ENCODE data around the gene CCBE1. TPM values are rescaled to one million over a fixed set of nuclear protein-coding genes. Genes with fewer than 3 reads are reported as not detected.

CCBE1 gene
- total and polyA plus RNA-seq, 2 donors: 0.33 to 0.62 TPM

GRCh38 chr18:59604877-59605276 is 92.3 kb downstream of the CCBE1 start:
- H3K4me1 ChIP-seq (ENCODE audit: control insufficient read depth in 2 of 2, insufficient read depth in 2 of 2, low read length in 2 of 2): no peaks in the 10 kb centered on the region
- WGBS: 91% methylated on average over 3 of the region's 3 CpGs
- no peak for DNase-seq (ENCODE audit: low read depth in 6 of 9, low spot score in 9 of 9)
- H3K9me3 ChIP-seq (ENCODE audit: control insufficient read depth in 2 of 2, insufficient read depth in 1 of 2, low read length in 1 of 2): no peaks in the 10 kb centered on the region
- H3K27me3 ChIP-seq (ENCODE audit: control insufficient read depth in 2 of 2, insufficient read depth in 1 of 2, low read length in 1 of 2): no peaks in the 10 kb centered on the region
- no peak overlapping the region for H3K27ac ChIP-seq (ENCODE audit: low read depth in 1 of 2, low read length in 1 of 2)
- no peaks in the 10 kb centered on the region for H3K36me3 ChIP-seq (ENCODE audit: control insufficient read depth in 2 of 2, insufficient read depth in 2 of 2, low read length in 1 of 2)
- H3K4me3 ChIP-seq (ENCODE audit: low read length in 2 of 2): no peak overlapping the region

GRCh38 chr18:59597049-59597448 is 100.2 kb downstream of the CCBE1 start:
- no peak for DNase-seq (ENCODE audit: low read depth in 6 of 9, low spot score in 9 of 9)
- Histone ChIP-seq H3K36me3 (ENCODE audit: control insufficient read depth in 2 of 2, insufficient read depth in 2 of 2, low read length in 1 of 2) (no peaks in the 10 kb centered on the region), H3K4me1 (ENCODE audit: control insufficient read depth in 2 of 2, insufficient read depth in 2 of 2, low read length in 2 of 2) (no peaks in the 10 kb centered on the region), H3K27ac (ENCODE audit: low read depth in 1 of 2, low read length in 1 of 2) (no peak overlapping the region), H3K9me3 (ENCODE audit: control insufficient read depth in 2 of 2, insufficient read depth in 1 of 2, low read length in 1 of 2) (no peaks in the 10 kb centered on the region), H3K27me3 (ENCODE audit: control insufficient read depth in 2 of 2, insufficient read depth in 1 of 2, low read length in 1 of 2) (no peaks in the 10 kb centered on the region), H3K4me3 (ENCODE audit: low read length in 2 of 2) (no peak overlapping the region)
- 94% methylated on average over 3 of the region's 3 CpGs for WGBS

- Histone ChIP-seq H3K4me3 (ENCODE audit: low read length in 2 of 2) (no peak overlapping the region), H3K27me3 (ENCODE audit: control insufficient read depth in 2 of 2, insufficient read depth in 1 of 2, low read length in 1 of 2) (no peaks in the 10 kb centered on the region), H3K36me3 (ENCODE audit: control insufficient read depth in 2 of 2, insufficient read depth in 2 of 2, low read length in 1 of 2) (no peaks in the 10 kb centered on the region), H3K27ac (ENCODE audit: low read depth in 1 of 2, low read length in 1 of 2) (no peak overlapping the region), H3K9me3 (ENCODE audit: control insufficient read depth in 2 of 2, insufficient read depth in 1 of 2, low read length in 1 of 2) (no peaks in the 10 kb centered on the region), H3K4me1 (ENCODE audit: control insufficient read depth in 2 of 2, insufficient read depth in 2 of 2, low read length in 2 of 2) (no peaks in the 10 kb centered on the region)
- no peak for DNase-seq (ENCODE audit: low read depth in 6 of 9, low spot score in 9 of 9)
These were observed 103.9 kb downstream of the CCBE1 start for GRCh38 chr18:59593291-59593717.

DNA sequence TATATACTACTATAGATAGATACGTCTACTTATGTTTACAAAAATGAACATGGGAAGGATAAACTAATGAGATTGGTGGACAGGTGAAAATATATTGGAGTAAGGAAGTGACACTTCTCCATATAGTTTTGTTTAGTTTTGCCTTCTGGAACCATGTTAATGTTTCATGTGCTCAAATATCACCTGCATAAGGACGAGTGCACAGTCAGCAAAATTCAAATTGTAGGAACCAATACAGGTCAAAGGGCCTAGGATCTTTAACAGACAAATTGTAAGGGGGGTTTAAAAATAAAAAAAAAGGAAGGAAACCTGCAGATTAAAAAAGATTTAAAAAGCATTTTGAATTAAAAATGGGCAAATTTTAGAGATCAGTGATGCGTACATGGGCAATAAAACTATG is 104.6 kb downstream of the CCBE1 start:
- Histone ChIP-seq H3K36me3 (ENCODE audit: control insufficient read depth in 2 of 2, insufficient read depth in 2 of 2, low read length in 1 of 2) (no peaks in the 10 kb centered on the region), H3K27me3 (ENCODE audit: control insufficient read depth in 2 of 2, insufficient read depth in 1 of 2, low read length in 1 of 2) (no peaks in the 10 kb centered on the region), H3K27ac (ENCODE audit: low read depth in 1 of 2, low read length in 1 of 2) (no peak overlapping the region), H3K9me3 (ENCODE audit: control insufficient read depth in 2 of 2, insufficient read depth in 1 of 2, low read length in 1 of 2) (no peaks in the 10 kb centered on the region), H3K4me1 (ENCODE audit: control insufficient read depth in 2 of 2, insufficient read depth in 2 of 2, low read length in 2 of 2) (no peaks in the 10 kb centered on the region), H3K4me3 (ENCODE audit: low read length in 2 of 2) (no peak overlapping the region)
- 97% methylated on average over 3 of the region's 3 CpGs for WGBS
- no peak for DNase-seq (ENCODE audit: low read depth in 6 of 9, low spot score in 9 of 9)

GRCh38 chr18:59582395-59582794 is 114.8 kb downstream of the CCBE1 start:
- Histone ChIP-seq H3K27ac (ENCODE audit: low read depth in 1 of 2, low read length in 1 of 2) (no peak overlapping the region), H3K27me3 (ENCODE audit: control insufficient read depth in 2 of 2, insufficient read depth in 1 of 2, low read length in 1 of 2) (no peaks in the 10 kb centered on the region), H3K4me1 (ENCODE audit: control insufficient read depth in 2 of 2, insufficient read depth in 2 of 2, low read length in 2 of 2) (no peaks in the 10 kb centered on the region), H3K36me3 (ENCODE audit: control insufficient read depth in 2 of 2, insufficient read depth in 2 of 2, low read length in 1 of 2) (no peaks in the 10 kb centered on the region), H3K4me3 (ENCODE audit: low read length in 2 of 2) (no peak overlapping the region), H3K9me3 (ENCODE audit: control insufficient read depth in 2 of 2, insufficient read depth in 1 of 2, low read length in 1 of 2) (no peaks in the 10 kb centered on the region)
- WGBS: 96% methylated on average over 1 of the region's 1 CpG
- no peak for DNase-seq (ENCODE audit: low read depth in 6 of 9, low spot score in 9 of 9)

- Histone ChIP-seq H3K27me3 (ENCODE audit: control insufficient read depth in 2 of 2, insufficient read depth in 1 of 2, low read length in 1 of 2) (no peaks in the 10 kb centered on the region), H3K4me3 (ENCODE audit: low read length in 2 of 2) (no peak overlapping the region), H3K36me3 (ENCODE audit: control insufficient read depth in 2 of 2, insufficient read depth in 2 of 2, low read length in 1 of 2) (no peaks in the 10 kb centered on the region), H3K27ac (ENCODE audit: low read depth in 1 of 2, low read length in 1 of 2) (no peak overlapping the region), H3K4me1 (ENCODE audit: control insufficient read depth in 2 of 2, insufficient read depth in 2 of 2, low read length in 2 of 2) (no peaks in the 10 kb centered on the region), H3K9me3 (ENCODE audit: control insufficient read depth in 2 of 2, insufficient read depth in 1 of 2, low read length in 1 of 2) (no peaks in the 10 kb centered on the region)
- 95% methylated on average over 7 of the region's 7 CpGs for WGBS
- no peak for DNase-seq (ENCODE audit: low read depth in 6 of 9, low spot score in 9 of 9)
These were observed 117.7 kb downstream of the CCBE1 start for GRCh38 chr18:59579509-59579908.

DNA sequence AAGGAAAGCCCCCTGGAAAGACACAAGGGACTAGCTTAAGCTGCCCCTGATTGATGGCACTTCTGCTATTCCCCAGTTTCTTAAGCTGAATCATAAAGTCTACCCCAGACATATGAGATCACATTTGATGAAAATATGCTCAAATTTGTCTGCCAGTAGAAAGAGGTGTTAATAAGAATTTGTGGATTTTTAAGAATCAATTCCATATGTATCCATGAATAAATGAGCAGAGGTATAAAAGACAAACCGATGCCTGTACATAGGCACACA is 119.9 kb downstream of the CCBE1 start:
- DNase-seq (ENCODE audit: low read depth in 6 of 9, low spot score in 9 of 9): no peak
- Histone ChIP-seq H3K27me3 (ENCODE audit: control insufficient read depth in 2 of 2, insufficient read depth in 1 of 2, low read length in 1 of 2) (no peaks in the 10 kb centered on the region), H3K27ac (ENCODE audit: low read depth in 1 of 2, low read length in 1 of 2) (no peak overlapping the region), H3K4me3 (ENCODE audit: low read length in 2 of 2) (no peak overlapping the region), H3K9me3 (ENCODE audit: control insufficient read depth in 2 of 2, insufficient read depth in 1 of 2, low read length in 1 of 2) (no peaks in the 10 kb centered on the region), H3K36me3 (ENCODE audit: control insufficient read depth in 2 of 2, insufficient read depth in 2 of 2, low read length in 1 of 2) (no peaks in the 10 kb centered on the region), H3K4me1 (ENCODE audit: control insufficient read depth in 2 of 2, insufficient read depth in 2 of 2, low read length in 2 of 2) (no peaks in the 10 kb centered on the region)
- 100% methylated on average over 1 of the region's 1 CpG for WGBS

- no peak overlapping the region for H3K27ac ChIP-seq (ENCODE audit: low read depth in 1 of 2, low read length in 1 of 2)
- no peaks in the 10 kb centered on the region for H3K36me3 ChIP-seq (ENCODE audit: control insufficient read depth in 2 of 2, insufficient read depth in 2 of 2, low read length in 1 of 2)
- DNase-seq (ENCODE audit: low read depth in 6 of 9, low spot score in 9 of 9): no peak
- no peaks in the 10 kb centered on the region for H3K4me1 ChIP-seq (ENCODE audit: control insufficient read depth in 2 of 2, insufficient read depth in 2 of 2, low read length in 2 of 2)
- 95% methylated on average over 10 of the region's 10 CpGs for WGBS
- H3K9me3 ChIP-seq (ENCODE audit: control insufficient read depth in 2 of 2, insufficient read depth in 1 of 2, low read length in 1 of 2): no peaks in the 10 kb centered on the region
- no peaks in the 10 kb centered on the region for H3K27me3 ChIP-seq (ENCODE audit: control insufficient read depth in 2 of 2, insufficient read depth in 1 of 2, low read length in 1 of 2)
- H3K4me3 ChIP-seq (ENCODE audit: low read length in 2 of 2): no peak overlapping the region
These were observed 120.5 kb downstream of the CCBE1 start for GRCh38 chr18:59576541-59577385.

DNA sequence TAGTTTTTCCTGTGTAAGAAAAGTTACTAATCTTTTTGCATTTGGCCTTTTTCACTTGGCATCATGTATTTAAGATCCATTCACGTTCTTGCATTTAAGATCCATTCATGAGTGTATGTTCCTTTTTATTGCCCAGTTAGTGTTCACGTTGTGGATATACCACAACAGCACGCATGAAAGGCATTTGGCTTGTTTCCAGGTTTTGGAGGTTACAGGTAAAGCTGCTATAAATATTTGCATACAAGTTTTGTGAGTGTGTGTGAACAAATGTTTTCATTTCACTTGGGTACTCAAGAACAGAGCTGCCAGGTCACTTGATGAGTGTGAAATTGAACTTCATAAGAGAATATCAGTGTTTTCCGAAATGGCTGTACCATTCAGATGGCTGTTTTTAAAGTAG is 121.2 kb downstream of the CCBE1 start:
- Histone ChIP-seq H3K27ac (ENCODE audit: low read depth in 1 of 2, low read length in 1 of 2) (no peak overlapping the region), H3K27me3 (ENCODE audit: control insufficient read depth in 2 of 2, insufficient read depth in 1 of 2, low read length in 1 of 2) (no peaks in the 10 kb centered on the region), H3K9me3 (ENCODE audit: control insufficient read depth in 2 of 2, insufficient read depth in 1 of 2, low read length in 1 of 2) (no peaks in the 10 kb centered on the region), H3K4me1 (ENCODE audit: control insufficient read depth in 2 of 2, insufficient read depth in 2 of 2, low read length in 2 of 2) (no peaks in the 10 kb centered on the region), H3K36me3 (ENCODE audit: control insufficient read depth in 2 of 2, insufficient read depth in 2 of 2, low read length in 1 of 2) (no peaks in the 10 kb centered on the region), H3K4me3 (ENCODE audit: low read length in 2 of 2) (no peak overlapping the region)
- DNase-seq (ENCODE audit: low read depth in 6 of 9, low spot score in 9 of 9): no peak
- 93% methylated on average over 4 of the region's 4 CpGs for WGBS
